GM18861 (cell line): ENCODE measurements around the gene CCDC198.
A peak's percentile ranks its signal among the peaks of the same experiment; 100 is the strongest.

ENCODE experiments used
- ATAC-seq: cut with Tn5 transposase; IDR thresholded peaks from one replicate; pipeline ENCODE4 v1.9.1; 2021; ENCODE audit not compliant: unreplicated experiment

Gene CCDC198

DNA sequence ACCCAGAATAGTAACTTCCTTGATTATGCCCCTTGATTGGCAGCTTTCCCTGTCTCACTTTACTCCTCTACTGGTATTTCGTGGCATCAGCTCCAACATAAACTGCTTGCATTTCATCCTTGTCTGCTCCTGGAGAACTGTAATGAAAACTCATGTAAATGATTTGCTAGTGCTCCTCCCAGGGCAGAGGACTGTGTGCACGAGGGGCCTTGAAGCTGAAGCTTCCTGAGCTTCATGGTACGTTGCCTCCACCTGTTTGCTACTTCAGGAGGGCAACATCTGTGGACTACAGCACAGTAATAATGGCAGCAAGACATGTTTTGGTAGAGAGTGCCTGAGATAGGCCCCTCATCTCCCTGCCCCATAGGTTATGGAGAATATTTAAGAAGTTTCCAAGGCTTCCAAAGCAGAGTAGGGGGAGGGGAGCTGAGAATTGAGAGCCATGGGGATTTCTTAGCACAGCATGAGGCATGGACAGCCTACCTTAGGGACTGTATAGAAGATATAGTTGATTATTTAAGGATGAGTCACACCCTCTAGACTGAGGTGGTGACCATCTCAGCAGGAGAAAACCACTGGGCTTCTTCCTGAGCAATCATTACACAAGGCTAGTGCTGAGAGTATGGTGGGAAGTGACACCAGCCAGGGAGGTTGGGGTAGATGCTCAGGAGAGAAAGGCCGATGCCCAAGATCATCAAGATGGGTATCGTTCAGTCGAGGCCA lies 29.5 kb downstream of the CCDC198 start:
- peak; percentile 81 for ATAC-seq

DNA sequence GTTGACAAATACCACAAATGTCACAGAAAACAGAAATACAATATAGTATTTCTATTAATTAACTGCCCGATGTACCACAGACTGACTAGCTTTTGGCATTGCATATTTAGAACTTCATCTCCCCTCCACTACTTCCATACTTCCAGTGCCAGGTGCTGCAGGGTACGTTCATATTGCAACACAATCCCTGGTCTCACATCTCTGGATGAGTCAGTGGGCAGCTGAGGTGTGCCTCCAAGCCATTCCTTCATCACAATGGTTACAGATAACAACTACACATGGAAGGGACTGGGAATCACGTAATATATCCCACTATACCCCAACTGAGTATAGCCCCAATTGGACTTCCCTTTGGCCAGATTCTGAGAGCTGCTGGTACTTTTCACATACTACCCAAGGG lies 31.1 kb downstream of the CCDC198 start:
- no peak for ATAC-seq

DNA sequence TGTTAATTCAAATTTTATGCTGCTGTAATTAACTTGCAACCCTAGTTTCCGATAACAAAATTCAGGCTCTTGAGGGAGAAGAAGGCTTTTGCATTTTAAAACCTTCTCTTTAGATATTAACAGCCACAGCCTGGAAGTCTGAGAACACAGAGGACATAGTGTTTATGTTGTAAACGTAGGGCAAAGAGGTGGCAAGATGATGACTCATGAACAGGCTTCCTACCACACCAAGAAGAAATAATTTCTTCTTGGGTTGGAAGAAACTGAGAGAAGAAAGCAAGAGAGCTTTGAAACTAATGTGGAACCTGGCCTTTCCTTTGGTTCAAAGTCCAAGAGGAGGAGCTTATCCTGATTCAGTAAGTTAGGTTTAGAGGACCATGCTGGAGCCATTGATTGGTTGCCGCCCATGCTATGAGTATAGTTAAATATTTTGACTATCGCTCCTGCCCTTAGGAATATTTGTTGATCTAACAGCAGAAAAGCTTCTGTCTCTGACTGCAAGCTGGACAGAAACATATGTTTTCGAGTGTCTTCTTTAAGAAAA lies 31.8 kb downstream of the CCDC198 start:
- ATAC-seq: no peak

DNA sequence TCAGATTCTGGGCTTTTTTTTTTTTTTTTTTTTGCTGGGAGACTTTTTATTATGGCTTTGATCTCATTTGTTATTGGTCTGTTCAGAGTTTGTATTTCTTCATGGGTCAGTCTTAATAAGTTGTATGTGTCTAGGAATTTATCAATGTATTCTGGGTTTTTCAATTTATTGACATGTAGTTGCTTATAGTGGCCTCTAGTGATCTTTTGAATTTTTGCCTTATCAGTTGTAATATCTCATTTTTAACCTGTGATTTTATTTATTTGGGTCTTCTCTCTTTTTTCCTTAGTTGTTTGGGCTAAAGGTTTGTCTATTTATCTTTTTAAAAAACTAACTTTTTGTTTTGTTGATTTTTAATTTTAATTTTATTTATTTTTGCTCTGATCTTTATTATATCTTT lies 57.7 kb downstream of the CCDC198 start:
- no peak for ATAC-seq

DNA sequence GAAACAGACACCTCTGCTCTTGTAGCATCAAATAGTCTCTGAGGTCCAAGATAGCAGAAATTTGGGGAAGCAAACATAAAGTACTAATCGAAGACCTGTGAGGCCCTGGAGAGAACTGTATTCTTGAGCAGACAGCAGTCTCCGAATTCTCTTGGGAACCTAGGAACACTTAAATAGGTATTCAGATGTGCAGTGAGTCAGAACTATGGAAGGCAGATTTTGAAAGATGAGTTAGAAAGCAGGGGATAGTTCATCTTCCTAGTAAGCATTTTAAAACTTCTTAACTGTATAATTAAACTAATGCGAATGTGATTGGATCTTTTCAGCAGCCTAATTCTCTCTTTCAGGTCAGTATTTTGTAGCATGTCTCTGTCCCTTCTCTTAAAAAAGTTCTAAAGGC lies 72.7 kb downstream of the CCDC198 start:
- no peak for ATAC-seq

DNA sequence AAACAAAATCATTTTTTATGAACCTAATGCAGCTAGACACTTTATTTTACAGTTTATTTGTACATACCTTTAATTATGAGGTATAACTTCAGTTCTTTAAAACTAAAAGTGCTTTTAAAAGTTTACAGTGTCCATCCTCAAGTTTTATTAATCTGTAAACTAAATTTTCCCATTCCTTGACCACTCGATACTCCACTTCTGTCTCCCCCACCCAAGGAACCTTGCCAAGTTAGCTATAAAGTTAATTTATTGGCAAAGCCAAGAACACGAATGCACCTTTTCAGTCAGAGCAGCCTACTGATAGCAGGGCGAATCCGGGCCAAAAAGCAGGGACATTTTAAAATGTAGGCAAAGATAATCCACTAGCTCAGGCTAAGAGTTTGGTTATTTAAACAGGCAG lies 73.6 kb downstream of the CCDC198 start:
- ATAC-seq: no peak
